Amniotic epithelial cell (primary cell): Measurements from ENCODE around the gene CASP7.

ENCODE experiments used
- DNase-seq: peaks from one replicate; pipeline ENCODE4 v3.0.0-alpha.2; 2010; ENCODE audit warnings: low read depth

Gene CASP7

DNA sequence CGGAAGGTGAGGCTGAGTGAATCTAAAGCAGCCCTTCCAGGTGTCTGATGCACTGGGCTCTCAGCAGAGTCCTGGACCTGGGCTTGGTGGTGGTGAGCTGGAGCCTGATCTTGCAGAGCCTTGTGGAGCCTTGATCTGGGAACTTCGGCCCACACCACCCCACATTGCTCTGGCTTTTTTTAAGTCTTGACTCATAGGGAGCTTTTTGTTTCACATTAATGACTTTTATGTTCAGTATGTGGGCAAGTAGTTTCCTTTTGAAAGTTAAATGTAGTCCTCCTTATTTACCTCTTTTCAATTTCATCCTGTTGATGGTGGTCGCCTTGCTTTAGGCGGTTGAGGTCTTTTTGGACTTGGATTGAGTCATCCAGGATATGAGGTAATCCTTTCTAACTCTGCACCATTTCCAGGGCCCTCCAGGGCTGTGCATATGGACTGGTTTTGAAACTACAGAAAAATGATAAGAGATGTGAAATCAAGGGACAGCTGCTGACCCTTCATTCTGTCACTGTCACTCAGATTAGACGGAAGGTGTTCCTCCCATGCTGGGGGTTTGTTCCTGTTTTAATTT lies 12.9 kb upstream of the CASP7 start:
- peak; percentile 36 for DNase-seq

DNA sequence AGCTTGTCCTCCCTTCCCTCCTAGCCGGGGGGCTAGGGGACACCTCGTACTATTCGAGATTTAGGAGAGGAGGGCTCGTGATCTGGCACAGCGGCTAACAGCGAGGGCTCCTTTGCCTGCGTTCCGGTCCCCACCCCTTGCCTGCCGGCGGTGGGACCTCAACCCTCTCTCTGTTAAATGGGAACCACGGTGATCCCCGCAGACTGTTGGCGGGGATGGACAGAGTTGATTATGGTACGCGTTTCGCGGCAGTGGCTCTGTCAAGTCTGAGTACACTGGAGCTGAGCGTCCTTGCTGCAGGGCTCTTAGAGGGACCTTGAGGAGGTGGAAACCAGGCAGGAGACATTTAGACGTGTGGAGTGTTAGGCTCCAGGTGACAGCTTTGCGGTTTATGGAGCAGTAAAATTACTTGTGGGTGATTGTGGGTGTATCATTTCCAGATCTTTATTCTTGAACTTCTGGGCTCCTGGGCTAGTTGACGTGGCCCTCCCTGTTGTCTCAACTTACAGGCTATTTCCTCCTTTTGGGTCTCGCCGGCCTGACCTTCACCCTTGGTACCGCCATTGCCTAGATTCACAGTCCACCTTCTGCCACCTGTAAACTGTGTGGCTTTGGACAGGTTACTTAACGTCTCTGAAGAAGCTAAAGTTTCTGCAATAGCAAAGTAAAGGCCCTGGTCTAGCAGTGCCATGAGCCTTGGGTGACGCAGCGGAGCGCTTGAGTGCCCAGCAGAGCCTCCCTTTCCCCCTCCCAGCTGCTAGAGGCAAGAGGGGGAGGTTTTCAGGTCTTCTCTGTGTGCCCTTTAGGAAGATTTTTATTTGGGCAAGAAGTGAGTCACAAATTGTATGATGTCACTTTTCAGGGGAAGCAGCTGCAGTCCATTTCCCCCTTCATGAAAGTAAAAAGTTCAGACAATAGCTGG lies 739 bp downstream of the CASP7 start:
- peak; percentile 24 for DNase-seq

DNA sequence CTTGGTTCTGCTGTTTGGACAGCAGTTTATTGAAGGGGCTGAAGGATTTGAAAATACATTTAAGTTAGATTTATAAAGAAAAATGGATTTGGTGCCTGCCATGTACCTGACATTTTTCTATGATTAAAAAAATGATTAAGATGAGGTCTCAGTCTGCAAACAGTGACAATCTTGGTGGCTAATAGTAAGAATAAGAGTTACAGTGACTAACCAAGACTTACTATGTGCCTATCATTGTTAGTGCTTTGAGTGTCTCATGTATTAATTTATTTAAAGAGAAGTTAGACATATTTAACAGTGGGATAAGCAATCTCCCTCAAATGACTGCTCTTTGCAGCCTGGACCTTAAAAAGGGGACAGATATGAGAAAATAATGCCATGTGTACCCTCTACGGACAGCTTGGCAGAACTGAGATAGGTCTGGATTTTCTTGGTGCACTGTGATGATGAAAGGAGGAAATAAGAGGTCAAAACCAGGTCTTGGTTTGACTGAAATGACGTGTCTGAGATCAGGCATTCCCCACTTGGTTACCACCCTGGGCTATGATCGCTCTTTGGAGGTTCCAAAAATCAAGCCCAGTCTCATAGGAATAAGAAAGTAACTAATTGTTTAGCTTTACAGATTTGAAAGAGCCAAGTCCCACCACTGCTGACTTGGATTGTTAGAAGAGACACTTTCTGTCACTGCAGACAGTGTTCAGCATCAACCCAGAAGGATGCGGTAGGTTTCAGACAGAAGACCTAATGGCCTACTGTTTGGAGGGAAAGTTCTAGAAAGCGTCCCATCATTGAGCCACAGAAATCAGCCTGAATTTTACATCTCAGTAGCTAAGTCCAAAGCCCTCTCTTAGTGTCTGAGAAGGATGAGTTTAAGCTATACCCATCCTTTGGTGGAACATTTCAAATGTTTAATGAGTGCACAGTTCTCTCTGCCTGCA lies 2.1 kb downstream of the CASP7 start:
- DNase-seq = no peak

DNA sequence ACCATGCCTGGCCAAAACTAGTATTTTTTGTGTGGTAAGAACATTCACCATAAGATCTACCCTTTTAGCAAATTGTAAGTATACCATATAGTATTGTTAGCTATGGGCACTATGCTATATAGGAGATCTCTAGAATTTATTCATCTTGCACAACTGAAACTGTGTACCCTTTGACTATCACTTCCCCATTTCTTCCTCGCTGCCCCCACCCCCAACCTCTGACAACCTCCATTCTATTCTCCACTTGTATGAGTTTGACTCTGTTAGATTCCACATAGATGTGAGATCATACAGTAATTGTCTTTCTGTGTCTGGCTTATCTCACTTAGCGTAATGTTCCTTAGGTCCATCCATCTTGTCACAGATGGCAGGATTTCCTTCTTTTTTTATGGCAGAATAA lies 3.6 kb downstream of the CASP7 start:
- DNase-seq = no peak

DNA sequence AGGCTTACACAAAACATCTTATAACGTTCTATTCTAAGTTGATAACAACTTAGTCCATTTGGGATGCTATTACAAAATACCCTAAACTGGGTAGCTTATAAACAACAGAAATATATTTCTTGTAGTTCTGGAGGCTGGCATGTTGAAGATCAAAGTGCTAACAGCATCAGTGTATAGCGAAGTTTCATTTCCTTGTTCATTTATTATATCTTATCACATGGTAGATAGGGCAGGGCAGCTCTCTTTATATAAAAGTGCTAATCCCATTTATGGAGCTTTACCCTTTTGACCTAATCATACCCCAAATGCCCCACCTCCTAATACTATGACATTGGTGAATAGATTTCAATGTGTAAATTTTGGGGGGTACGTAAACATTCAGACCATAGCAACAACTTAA lies 6.3 kb downstream of the CASP7 start:
- no peak for DNase-seq

DNA sequence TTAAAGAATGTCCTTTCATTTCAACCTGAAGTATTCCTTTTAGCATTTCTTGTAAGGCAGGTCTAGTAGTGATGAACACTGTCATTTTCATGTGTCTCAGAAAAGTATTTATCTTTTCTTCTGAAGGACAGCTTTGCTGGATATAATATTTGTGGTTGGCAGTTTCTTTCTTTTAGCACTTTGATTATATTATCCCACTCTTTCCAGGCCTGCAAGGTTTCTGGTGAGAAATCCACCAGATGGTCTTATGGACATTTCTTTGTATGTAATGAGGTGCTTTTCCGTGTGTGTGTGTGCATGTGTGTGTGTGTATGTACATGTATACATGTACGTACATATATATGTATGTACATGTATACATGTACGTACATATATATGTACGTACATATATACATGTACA lies 7.3 kb downstream of the CASP7 start:
- DNase-seq = no peak

DNA sequence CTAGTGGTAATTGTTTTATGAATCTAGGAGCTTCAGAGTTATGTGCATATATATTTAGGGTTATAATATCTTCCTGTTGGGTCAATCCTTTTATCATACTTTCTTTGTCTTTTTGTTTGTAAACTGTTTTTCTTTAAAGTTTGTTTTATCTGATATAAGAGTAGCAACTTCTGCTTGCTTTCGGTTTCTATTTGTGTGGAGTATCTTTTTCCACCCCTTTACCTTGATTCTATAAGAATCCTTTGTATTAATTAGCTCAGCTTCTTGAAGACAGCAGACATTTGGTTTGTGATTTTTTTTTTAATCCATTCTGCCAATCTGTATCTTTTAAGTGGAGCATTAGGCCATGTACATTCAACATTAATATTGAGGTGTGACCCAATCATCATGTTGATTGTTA lies 9.3 kb downstream of the CASP7 start:
- no peak for DNase-seq

DNA sequence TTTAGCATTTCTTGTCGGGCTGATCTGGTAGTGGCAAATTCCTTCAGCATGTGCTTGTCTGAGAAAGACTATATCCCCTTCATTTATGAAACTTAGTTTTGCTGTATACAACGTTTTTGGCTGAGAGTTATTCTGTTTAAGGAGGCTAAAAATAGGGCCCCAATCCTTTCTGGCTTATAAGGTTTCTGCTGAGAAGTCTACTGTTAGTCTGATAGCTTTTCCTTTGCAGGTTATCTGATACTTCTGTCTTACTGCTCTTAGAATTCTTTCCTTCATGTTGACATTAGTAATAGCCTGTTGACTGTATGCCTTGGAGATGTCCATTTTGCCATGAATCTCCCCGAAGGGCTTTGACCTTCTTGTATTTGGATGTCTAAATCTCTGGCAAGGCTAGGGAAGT lies 9.9 kb downstream of the CASP7 start:
- no peak for DNase-seq

DNA sequence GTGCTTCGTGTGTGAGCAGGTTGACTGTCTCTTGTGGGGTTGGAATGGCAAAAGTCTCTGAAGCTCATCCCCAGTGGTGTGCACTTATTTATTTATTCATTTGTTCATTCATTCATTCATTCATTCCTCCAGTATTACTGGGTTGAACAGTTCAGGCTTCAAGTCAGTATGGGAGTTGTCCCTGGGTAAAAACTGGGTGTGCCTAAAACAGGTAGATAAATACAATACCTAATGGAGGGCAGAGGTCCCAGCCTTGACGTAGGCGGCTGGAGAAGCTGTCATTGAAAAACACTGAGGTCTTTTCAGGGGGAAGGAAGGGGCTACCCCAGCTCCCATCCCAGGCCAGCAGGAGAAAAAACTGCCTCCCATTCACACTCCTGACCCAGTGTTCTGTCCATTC lies 11.0 kb downstream of the CASP7 start:
- no peak for DNase-seq

DNA sequence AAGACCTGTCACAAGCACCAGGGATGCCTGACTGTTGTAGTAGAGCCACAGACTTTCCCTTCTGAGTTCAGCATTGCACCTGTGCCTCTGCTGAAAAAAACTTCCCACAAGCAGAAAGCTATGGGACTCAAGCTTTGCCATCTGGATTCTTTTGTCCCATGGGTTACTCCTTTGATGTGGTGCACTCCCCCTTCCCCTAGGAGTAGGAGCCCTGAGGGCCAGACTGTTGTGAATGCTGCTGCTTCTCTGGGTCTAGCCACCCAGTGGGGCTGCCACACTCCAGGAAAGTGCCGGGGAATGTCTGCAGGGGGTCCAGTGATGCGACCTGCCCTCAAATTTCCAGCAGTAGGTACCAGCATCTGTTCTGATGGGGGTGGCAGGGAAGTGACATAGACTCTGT lies 11.7 kb downstream of the CASP7 start:
- no peak for DNase-seq

DNA sequence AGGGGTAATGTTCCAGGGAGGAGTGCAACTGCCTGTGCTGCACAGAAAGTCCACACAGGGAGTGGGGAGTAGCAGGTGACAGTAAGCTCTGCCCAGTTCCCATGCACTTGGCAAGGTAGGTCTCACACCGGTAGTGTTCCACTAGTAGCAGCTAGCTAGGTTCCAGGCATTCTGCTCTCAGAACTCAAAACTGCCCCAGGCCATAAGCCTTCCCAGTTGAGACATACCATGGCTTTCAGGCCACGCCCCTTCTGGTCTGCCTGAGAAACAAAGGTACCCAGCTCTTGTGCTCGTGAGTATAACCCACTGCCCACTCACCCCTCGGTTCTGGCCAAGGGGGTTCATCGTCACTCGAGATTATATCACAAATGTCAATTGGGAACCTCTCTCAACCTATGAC lies 12.6 kb downstream of the CASP7 start:
- no peak for DNase-seq

DNA sequence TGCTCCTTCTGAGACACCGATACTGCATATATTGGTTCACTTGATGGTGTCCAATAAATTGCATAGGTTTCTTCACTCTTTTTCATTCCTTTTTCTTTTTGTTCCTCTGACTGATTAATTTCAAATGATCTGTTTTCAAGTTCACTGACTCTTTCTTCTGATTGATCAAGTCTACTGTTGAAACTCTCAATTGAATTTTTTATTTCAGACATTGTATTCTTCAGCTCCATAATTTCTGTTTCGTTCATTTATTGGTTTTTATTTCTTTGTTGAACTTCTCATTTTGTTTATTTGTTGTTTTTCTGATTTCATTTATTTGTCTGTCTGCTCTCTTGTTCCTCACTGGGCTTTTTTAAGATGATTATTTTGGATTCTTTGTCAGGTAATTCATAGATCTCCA lies 13.6 kb downstream of the CASP7 start:
- DNase-seq = no peak

DNA sequence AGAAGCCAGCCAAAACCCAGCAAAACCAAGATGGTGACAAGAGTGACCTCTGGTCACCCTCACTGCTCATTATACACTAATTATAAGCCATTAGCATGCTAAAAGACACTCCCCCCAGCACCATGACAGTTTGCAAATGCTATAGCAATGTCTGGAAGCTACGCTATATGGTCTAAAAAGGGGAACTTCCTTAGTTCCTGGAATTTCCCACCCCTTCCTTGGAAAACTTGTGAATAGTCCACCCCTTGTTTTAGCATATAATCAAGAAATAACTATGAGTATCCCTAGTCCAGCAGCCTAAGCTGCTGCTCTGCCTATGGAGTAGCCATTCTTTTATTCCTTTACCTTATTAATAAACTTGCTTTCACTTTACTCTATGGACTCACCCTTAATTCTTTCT lies 16.0 kb downstream of the CASP7 start:
- DNase-seq = no peak

DNA sequence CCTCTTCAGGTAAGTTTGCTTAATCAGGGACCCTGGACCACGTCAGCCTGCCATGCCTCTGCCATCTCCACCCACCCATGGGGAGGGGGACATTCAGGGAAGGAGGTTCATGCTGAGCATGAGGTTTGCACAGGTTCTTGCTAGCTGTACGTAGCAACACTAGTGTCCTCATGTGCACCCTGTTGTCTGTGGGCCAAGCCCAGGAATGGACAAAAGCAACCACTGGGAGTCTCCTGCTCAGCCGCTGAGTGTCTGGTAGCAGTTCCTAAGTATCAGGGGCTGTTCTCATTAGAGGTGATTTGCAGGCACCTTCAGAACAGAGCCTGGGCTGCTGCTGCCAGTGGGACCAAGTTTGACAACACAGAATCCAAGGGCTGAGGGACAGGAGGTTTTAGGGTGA lies 17.9 kb downstream of the CASP7 start:
- DNase-seq = no peak

DNA sequence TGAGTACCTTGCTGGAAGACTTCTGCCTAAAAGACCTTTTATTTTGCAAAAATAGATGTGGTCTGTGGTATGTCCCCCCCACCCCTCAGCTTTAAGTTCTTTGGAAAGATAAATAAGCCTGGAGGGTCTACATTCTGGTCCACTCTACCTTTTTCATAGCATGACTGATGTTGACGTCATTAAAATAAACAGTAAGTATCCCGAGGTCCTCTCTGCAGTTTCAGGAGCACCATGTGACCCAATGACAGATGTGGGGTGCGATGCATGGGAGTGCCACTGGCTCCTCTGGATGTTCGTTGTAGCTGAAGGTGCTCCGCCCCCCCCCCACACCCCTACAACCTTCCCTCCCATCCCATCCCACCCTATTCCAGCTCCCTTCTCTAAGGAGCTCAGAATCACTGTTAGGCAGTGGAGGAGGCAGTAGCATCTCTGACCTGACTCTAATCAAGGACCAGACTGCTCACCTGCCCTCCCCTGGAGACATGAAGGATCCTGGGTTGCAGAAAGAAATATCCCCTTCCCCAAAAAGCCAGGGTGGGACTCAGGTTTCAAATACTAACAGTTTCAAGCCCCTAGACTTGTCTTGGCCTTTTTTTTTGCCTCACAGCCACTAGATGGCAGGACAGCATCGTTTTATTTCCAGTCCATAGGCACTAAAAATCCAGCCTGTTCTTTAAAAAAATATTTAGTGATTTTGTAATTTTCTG lies 25.1 kb downstream of the CASP7 start:
- DNase-seq = peak; percentile 42

DNA sequence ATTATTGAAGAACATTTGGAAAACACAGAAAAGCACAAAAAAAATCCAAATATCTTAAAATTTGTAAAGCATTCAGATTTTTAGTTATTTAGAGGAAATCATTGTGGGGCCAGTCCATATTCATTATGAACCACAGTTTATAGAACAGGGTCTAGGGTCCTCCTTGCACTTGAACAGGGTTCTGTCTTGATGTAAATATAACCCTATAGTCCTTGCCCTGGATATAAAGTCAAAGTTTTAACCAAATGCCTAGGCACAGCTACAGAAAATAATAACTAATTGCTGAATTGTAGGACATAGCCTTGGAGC lies 25.6 kb downstream of the CASP7 start:
- no peak for DNase-seq

DNA sequence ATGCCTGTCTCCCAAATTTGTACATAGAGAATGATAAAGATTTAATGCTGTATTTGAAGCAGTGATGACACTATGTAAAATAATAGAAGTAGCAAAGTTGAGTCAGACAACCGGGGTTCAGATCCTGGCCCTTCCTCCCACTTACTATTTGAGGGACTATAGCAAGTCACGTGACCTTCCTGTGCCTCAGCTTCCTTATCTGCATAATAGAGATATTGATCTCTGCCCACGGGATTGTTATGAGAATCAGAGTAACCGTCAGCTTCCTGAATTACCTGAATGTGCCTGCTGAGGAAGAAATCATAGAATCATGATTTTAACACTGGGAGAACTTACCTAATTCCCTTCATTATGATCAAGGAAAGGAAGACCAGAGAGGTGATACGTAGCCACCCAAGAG lies 26.9 kb downstream of the CASP7 start:
- no peak for DNase-seq

DNA sequence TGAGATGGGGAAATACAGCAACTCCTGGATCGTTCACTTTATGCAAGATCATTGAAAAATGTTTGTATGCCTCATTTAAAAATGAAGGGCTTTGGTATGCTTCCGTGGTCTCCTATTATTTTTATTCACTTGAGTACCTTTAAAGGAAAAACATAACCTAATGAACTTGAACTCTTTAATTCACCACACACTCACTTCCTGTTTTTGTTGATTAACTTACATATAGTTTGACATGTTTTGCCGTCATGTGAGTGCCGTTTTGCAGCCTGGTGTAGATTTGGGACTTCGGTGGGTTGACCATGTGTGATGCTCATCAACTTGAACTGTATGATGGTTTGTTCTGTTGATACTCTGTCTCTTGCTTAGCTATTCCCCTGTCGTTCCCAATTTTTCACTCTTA lies 28.9 kb downstream of the CASP7 start:
- DNase-seq = no peak

DNA sequence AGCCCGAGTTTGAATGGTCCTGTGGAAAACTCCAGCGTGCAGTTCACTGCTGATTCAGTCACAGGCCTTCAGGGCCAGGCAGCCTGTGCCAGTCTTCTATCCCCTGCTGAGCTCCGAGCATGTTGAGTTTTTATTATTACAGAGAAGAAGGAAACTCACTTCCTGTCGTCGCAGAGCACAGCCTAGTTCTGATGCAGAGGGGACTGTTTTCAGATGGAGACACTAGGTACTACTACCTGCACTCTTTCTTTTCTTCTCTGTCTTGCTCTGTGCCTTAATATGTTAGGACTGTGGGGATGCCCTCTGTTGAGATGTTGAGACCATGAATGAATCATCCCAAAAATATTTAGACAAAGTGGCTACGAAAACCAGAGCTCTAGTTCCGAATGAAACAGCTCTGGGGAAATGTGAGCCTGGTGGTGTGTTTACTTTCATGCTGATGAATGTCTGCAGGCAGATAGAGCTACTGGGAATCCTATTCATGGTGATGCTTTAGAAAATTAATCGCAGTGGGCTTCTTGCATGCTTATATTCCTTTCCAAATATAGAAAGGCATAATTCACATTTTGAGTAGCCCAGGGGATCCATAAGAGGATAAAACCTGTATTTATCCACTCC lies 29.6 kb downstream of the CASP7 start:
- peak; percentile 80 for DNase-seq

DNA sequence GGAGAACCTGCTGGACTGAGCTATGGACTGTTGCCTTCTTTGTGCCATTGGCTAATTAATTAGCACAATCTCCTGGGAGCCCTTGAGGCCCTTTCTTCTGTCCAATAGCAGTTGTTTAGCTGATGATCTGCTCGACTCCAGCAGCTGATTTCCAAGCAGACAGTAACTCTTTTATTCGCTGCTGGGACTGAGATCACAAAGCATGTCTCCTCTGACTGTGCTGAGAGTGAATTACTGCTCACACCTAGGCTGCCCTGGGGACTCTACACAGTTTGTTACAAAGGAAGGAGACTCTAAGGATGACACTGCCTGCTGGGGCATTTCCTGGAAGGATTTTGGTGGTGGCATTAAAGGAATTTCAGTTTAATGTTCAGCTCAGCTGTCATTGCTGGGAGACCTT lies 31.4 kb downstream of the CASP7 start:
- no peak for DNase-seq

DNA sequence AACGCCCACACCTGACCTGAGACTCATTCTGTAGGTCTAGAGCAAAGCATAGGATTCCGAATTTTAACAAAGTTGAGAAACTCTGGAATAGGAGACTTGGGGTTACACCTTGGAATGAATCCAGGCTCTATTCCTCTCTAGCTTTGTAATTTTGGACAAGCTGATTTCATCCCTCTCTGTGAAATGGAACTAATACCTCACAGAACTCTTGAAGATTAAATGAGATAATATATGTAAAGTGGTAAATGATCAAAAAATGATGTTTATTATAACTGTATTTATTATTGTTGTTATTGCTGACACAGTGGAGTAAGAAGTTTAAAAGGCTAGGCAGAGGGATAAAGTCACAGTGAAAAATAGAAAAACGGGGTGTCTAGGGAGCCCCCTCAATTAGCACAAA lies 32.3 kb downstream of the CASP7 start:
- no peak for DNase-seq
